OCI-LY7 (cell line): ENCODE measurements around the gene CCDC178.

Experiments used
- EZH2phosphoT487 ChIP-seq: fragments of 200-600 bp; sonication (generic); IDR thresholded peaks from 2 replicates; pipeline ENCODE4 v1.6.1; 2018; ENCODE audit warnings: low read depth, borderline replicate concordance, mild to moderate bottlenecking, mixed run types, antibody characterized with exemption, low read length, moderate library complexity, mixed read lengths
- TF ChIP-seq, protein P1 (sequence below): fragments of 200-600 bp; sonication (generic); conservative IDR thresholded peaks from 2 replicates; pipeline ENCODE4 v1.5.1; 2014; ENCODE audit warnings: mild to moderate bottlenecking, antibody characterized with exemption, low read length, moderate library complexity, mixed read lengths

DNA sequence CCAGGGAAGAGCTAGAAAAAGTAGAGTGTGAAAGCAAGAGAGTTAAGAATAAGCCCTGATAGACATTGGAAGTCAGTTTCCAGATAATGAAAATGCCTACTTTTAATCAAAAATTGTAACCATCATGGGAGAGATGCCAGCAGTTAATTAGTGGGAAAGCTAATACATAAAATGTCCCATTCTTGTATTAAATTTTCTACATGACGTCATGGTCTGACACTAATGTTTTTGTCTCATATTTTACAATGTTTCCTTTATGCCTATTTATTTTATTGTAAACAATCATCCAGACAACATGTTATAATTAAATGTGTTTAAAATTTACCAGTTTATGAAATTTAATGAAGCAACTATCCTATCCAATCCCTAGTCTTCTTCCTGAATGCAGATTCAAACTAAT, 26.3 kb upstream of the CCDC178 start:
- TF ChIP-seq, protein P1, sequence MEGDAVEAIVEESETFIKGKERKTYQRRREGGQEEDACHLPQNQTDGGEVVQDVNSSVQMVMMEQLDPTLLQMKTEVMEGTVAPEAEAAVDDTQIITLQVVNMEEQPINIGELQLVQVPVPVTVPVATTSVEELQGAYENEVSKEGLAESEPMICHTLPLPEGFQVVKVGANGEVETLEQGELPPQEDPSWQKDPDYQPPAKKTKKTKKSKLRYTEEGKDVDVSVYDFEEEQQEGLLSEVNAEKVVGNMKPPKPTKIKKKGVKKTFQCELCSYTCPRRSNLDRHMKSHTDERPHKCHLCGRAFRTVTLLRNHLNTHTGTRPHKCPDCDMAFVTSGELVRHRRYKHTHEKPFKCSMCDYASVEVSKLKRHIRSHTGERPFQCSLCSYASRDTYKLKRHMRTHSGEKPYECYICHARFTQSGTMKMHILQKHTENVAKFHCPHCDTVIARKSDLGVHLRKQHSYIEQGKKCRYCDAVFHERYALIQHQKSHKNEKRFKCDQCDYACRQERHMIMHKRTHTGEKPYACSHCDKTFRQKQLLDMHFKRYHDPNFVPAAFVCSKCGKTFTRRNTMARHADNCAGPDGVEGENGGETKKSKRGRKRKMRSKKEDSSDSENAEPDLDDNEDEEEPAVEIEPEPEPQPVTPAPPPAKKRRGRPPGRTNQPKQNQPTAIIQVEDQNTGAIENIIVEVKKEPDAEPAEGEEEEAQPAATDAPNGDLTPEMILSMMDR, result no peak
- TF ChIP-seq EZH2phosphoT487, result no peak
